D721Med (cell line): Measurements from ENCODE around the gene RASAL2.

Experiments
- DNase-seq: peaks from one replicate; pipeline ENCODE4 v3.0.0; 2011; ENCODE audit warnings: low spot score; ENCODE audit not compliant: insufficient read length
- FAIRE-seq: peaks from 2 replicates; lab custom pipeline; 2011; peaks lifted over from hg19 to GRCh38; lab: Jason Lieb, UNC
- TF ChIP-seq, protein P1 (sequence below): IDR thresholded peaks from 2 replicates; pipeline ENCODE4 v1.5.1; 2012; ENCODE audit warnings: mild to moderate bottlenecking, control low read depth; ENCODE audit not compliant: insufficient read depth; ENCODE audit errors: missing control alignments

Gene RASAL2

DNA sequence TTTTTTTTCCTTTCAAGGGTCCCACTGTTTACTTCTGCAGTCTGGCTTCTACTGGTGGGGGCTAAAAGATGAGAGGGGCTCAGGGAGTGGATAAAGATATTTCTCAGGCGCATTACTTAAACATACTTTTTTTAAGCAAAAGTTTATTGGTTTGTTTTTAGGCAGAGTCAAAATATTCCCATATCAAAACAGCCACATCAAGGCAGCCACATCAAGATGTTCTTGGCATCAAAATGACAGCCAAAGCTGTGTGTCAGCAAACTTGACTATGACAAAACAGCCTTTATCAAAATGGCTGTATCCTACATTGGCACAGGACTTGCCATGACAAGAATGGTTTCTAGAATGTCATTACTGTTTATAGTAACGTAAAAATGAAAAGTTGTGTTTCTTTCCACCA lies 22.1 kb upstream of the RASAL2 start:
- DNase-seq (no peak), FAIRE-seq (peak; percentile 56)
- TF ChIP-seq, protein P1, sequence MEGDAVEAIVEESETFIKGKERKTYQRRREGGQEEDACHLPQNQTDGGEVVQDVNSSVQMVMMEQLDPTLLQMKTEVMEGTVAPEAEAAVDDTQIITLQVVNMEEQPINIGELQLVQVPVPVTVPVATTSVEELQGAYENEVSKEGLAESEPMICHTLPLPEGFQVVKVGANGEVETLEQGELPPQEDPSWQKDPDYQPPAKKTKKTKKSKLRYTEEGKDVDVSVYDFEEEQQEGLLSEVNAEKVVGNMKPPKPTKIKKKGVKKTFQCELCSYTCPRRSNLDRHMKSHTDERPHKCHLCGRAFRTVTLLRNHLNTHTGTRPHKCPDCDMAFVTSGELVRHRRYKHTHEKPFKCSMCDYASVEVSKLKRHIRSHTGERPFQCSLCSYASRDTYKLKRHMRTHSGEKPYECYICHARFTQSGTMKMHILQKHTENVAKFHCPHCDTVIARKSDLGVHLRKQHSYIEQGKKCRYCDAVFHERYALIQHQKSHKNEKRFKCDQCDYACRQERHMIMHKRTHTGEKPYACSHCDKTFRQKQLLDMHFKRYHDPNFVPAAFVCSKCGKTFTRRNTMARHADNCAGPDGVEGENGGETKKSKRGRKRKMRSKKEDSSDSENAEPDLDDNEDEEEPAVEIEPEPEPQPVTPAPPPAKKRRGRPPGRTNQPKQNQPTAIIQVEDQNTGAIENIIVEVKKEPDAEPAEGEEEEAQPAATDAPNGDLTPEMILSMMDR: no peak

DNA sequence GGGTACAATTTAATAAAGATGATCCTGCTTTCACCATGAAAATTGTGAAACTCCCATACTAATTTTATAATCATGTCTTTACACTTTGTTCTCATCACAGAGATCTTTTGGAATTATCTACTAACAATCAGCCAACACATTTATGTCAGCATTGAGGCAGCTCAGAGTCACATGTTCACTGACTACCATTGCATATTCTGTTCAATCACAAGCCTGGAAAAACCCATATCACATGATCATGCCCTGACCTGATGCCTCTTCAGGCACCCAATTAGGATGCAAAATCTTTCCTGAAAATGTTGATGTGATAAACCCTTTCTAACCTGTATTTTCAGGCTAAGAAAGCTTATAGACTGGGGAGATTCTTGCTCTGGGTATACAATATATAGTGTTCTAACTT lies 21.6 kb upstream of the RASAL2 start:
- TF ChIP-seq, protein P1: no peak
- FAIRE-seq: no peak

DNA sequence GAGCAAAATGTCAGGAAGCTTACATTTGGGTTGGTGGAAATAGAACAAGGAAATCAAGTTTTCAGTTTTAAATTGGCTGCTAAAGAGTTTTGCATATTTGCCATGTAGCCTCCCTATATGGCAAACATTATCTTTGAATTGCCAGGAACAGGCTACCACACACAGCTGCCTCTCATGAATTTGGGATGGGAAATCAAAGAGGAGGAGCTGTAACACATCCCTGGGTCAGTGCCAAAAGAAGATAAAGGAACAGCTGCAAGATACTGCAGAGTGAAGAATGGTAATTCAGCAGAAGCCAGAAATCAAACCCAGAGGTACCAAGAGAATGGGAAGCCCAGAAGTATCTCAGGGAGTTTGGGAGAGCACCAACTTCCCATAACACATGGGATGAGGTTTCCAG lies 18.6 kb upstream of the RASAL2 start:
- TF ChIP-seq, protein P1: no peak
- DNase-seq (no peak), FAIRE-seq (no peak)

More for the DNA sequence above, 21.6 kb upstream of the RASAL2 start:
- DNase-seq: no peak

DNA sequence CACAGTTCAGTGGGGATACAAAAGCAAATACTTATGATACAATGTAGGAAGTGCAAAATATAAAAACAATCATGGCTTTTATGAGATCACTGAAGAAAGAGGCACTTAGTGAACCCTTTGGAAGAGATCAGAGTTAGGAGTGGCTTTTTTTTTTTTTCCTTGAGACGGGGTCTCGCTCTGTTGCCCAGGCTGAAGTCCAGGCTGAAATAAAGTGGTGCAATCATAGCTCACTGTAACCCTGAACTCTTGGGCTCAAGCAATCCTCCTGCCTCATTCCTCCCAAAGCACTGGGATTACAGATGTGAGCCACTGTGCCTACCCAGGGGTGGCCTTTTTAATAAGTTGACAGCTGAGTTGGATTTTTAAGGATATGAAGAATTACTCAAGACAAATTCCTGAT lies 17.3 kb upstream of the RASAL2 start:
- no peak for FAIRE-seq

DNA sequence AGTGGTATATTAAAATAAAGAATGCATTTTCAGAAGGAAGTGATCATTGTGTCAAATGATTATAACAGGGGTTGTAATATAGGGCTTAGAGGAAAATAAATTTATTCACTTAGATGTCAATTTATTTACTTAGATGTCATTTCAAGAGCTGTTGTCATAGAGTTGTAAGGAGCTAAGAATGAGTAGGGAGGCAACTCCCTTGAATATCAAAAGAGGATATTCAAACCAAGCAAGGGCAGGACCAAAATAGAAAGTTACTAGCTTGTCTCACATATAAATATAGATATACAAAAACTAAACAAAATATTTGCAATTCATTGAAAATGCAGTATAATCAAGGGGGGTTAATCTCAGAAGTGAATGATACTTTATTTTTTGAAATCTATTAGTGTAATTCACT lies 16.0 kb upstream of the RASAL2 start:
- TF ChIP-seq, protein P1: no peak
- no peak for FAIRE-seq
- no peak for DNase-seq

More for the DNA sequence above, 17.3 kb upstream of the RASAL2 start:
- TF ChIP-seq, protein P1: no peak
- no peak for DNase-seq

DNA sequence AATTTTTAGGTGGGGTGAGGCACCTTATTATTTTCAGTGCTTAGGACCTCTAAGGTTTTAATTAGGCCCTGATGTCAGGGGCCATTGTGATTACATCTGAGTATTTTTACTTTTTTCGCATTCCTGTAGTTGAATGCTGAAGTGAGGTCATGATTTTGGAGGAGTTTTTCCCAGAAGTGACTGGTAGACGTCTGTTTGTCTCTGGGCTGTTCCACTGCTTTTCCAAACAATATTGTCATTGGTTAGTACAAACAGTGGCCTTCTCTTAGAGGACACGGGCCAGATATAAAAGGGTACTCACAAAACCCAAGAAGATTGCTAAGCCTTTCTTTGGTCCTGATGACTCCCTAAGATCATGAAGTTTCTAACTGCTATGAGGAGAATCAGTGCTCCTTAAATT lies 7.6 kb upstream of the RASAL2 start:
- TF ChIP-seq, protein P1: no peak
- DNase-seq (no peak), FAIRE-seq (no peak)

DNA sequence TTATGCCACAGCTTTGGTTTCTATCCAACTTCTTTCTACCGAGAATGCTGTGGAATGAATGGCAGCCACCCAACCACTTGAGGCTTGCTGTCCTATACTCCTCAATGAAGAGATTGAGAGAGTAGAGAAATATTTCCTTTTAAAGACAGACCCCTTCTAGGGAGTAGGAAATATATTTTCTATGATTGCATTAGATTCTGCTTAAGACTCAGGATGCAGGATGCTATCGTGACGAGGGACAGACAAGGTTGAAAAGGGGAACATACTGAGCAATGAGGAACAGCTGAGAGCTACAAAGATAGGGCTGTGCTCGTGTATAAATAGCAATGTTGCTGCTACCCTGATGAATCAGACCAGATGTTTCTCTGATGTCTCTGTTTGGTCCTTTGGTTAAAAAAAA lies 7.1 kb upstream of the RASAL2 start:
- no peak for DNase-seq
- TF ChIP-seq, protein P1: no peak
- FAIRE-seq: no peak
